ENCODE measurements around the gene GDF10. TPM values are rescaled to one million over a fixed set of nuclear protein-coding genes. Genes with fewer than 3 reads are reported as not detected.

The GDF10 gene
- total and polyA plus RNA-seq, 10 of the 15 experiments (the other 5 are each of a cell fraction or from before 2014, with no cell fraction given) = not detected

GRCh38 chr10:47276576-47277351 lies 23.2 kb upstream of the GDF10 start:
- ChIA-PET RAD21 (ENCODE audit: unreplicated experiment) (no interaction called here), POLR2A (no interaction called here), CTCF (interaction anchor here (1.2 kb wide), 1 partner anchor 21 kb away, joined by 3 read pairs; no protein-coding TSS in a partner anchor), SMC1A (ENCODE audit: uncharacterized antibody, unreplicated experiment) (interaction anchor here (1.8 kb wide), 1 partner anchor 16 kb away, joined by 5 read pairs; no protein-coding TSS in a partner anchor)
- H3K79me2 ChIP-seq (ENCODE audit: control insufficient read depth, insufficient read depth, low read length) = no peaks in the 10 kb centered on the region
- H3K27me3 ChIP-seq (replicated peaks in 1 of 2; ENCODE audit: control insufficient read depth in 2 of 2, insufficient read depth in 2 of 2, low read length in 1 of 2) = no peaks in the 10 kb centered on the region
- H3K27ac ChIP-seq (ENCODE audit: control insufficient read depth, insufficient read depth) = no peak overlapping the region
- H3K4me2 ChIP-seq (ENCODE audit: control insufficient read depth, insufficient read depth) = no peak overlapping the region
- no peak for FAIRE-seq
- TF ChIP-seq MLLT1 (IDR thresholded peaks at IDR 0.05) (no peak), USF1 (IDR thresholded peaks at IDR 0.05; ENCODE audit: borderline replicate concordance, extremely low read length, insufficient read depth, low read depth, low read length) (peak; percentile 30)
- no peak overlapping the region for H3K9ac ChIP-seq (ENCODE audit: control insufficient read depth, insufficient read depth, low read length)
- H3K36me3 ChIP-seq (ENCODE audit: control insufficient read depth in 2 of 2, insufficient read depth in 2 of 2, low read length in 1 of 2) = no peaks in the 10 kb centered on the region
- in situ Hi-C loops (cut with MboI) (no loop called here), intact Hi-C loops (cut with micrococcal nuclease; ENCODE audit: unreplicated experiment) (no loop called here)
- H3K9me3 ChIP-seq (replicated peaks; ENCODE audit: control insufficient read depth, insufficient read depth, low read length) = no peaks in the 10 kb centered on the region
- BruUV-seq (replicated peaks) = no TSS peak
- ATAC-seq = no peak
- 27% methylated on average over 11 of the region's 11 CpGs for WGBS (ENCODE audit: insufficient coverage, insufficient replicate concordance, low lambda C conversion rate, missing lambda C conversion rate)
- DNase-seq (ENCODE audit: low read depth, low spot score) = no peak
- H2AFZ ChIP-seq (ENCODE audit: control insufficient read depth, low read depth, low read length) = no peak overlapping the region
- no peaks in the 10 kb centered on the region for H4K20me1 ChIP-seq (ENCODE audit: control insufficient read depth, insufficient read depth)
- H3K4me1 ChIP-seq (ENCODE audit: control insufficient read depth, insufficient read depth, low read length) = no peaks in the 10 kb centered on the region
- no peak overlapping the region for H3K4me3 ChIP-seq
